Measurements from ENCODE around the gene TFEB. TPM values are rescaled to one million over a fixed set of nuclear protein-coding genes. Genes with fewer than 3 reads are reported as not detected.

The TFEB gene
- polyA plus RNA-seq, 4 donors, result 11.5 to 153 (median 27.1) TPM

- WGBS, 3 donors, result 84 to 95% (median 92%) methylated on average over 9 of the region's 9 CpGs
- H3K4me3 ChIP-seq (ENCODE audit: low read depth in 1 of 3, low read length in 3 of 3), result no peak overlapping the region
- peaks cover 3 to 60% (median 6%) of the 10 kb centered on the region in 3 donors for H3K27me3 ChIP-seq (ENCODE audit: control insufficient read depth in 3 of 3, insufficient read depth in 3 of 3, low read length in 3 of 3)
- no peak for DNase-seq
- no peak for FAIRE-seq
- no peak overlapping the region for H3K27ac ChIP-seq (ENCODE audit: low read depth in 1 of 3, low read length in 2 of 3)
- H3K36me3 ChIP-seq (ENCODE audit: control insufficient read depth in 3 of 3, insufficient read depth in 2 of 3, low read depth in 1 of 3, low read length in 3 of 3), result peaks cover 0 to 15% (median 0%) of the 10 kb centered on the region in 3 donors
- peaks cover 0 to 19% (median 0%) of the 10 kb centered on the region in 3 donors for H3K4me1 ChIP-seq (ENCODE audit: control insufficient read depth in 3 of 3, insufficient read depth in 2 of 3, low read depth in 1 of 3, low read length in 2 of 3)
- no peaks in the 10 kb centered on the region for H3K9me3 ChIP-seq (ENCODE audit: control insufficient read depth in 2 of 2, insufficient read depth in 1 of 2, low read depth in 1 of 2, low read length in 1 of 2)
Observed at GRCh38 chr6:41641352-41641925, 94.0 kb downstream of the TFEB start.

- H3K4me3 ChIP-seq (ENCODE audit: low read depth in 1 of 3, low read length in 3 of 3), result peak overlapping the region in 1 of 3 donors; percentile 51
- peaks cover 3 to 64% (median 6%) of the 10 kb centered on the region in 3 donors for H3K27me3 ChIP-seq (ENCODE audit: control insufficient read depth in 3 of 3, insufficient read depth in 3 of 3, low read length in 3 of 3)
- FAIRE-seq (no peak), DNase-seq (no peak)
- H3K36me3 ChIP-seq (ENCODE audit: control insufficient read depth in 3 of 3, insufficient read depth in 2 of 3, low read depth in 1 of 3, low read length in 3 of 3), result peaks cover 0 to 11% (median 0%) of the 10 kb centered on the region in 3 donors
- H3K27ac ChIP-seq (ENCODE audit: low read depth in 1 of 3, low read length in 2 of 3), result peak overlapping the region in 1 of 3 donors; percentile 38
- WGBS, 3 donors, result 84 to 92% (median 90%) methylated on average over 7 of the region's 7 CpGs
- H3K9me3 ChIP-seq (ENCODE audit: control insufficient read depth in 2 of 2, insufficient read depth in 1 of 2, low read depth in 1 of 2, low read length in 1 of 2), result no peaks in the 10 kb centered on the region
- H3K4me1 ChIP-seq (ENCODE audit: control insufficient read depth in 3 of 3, insufficient read depth in 2 of 3, low read depth in 1 of 3, low read length in 2 of 3), result peaks cover 0 to 19% (median 0%) of the 10 kb centered on the region in 3 donors
Observed at GRCh38 chr6:41640426-41640825, 95.0 kb downstream of the TFEB start.

GRCh38 chr6:41639809-41640371 lies 95.5 kb downstream of the TFEB start:
- Histone ChIP-seq H3K4me3 (ENCODE audit: low read depth in 1 of 3, low read length in 3 of 3) (peak overlapping the region in 1 of 3 donors; percentile 51), H3K4me1 (ENCODE audit: control insufficient read depth in 3 of 3, insufficient read depth in 2 of 3, low read depth in 1 of 3, low read length in 2 of 3) (peaks cover 0 to 19% (median 0%) of the 10 kb centered on the region in 3 donors), H3K27ac (ENCODE audit: low read depth in 1 of 3, low read length in 2 of 3) (peak overlapping the region in 1 of 3 donors; percentile 60), H3K36me3 (ENCODE audit: control insufficient read depth in 3 of 3, insufficient read depth in 2 of 3, low read depth in 1 of 3, low read length in 3 of 3) (peaks cover 0 to 11% (median 0%) of the 10 kb centered on the region in 3 donors), H3K9me3 (ENCODE audit: control insufficient read depth in 2 of 2, insufficient read depth in 1 of 2, low read depth in 1 of 2, low read length in 1 of 2) (no peaks in the 10 kb centered on the region), H3K27me3 (ENCODE audit: control insufficient read depth in 3 of 3, insufficient read depth in 3 of 3, low read length in 3 of 3) (peaks cover 3 to 66% (median 6%) of the 10 kb centered on the region in 3 donors)
- DNase-seq (peak in 1 of 2 donors; percentile 38), FAIRE-seq (no peak)
- 58 to 67% (median 63%) methylated on average over 7 to 8 of the region's 8 CpGs for WGBS, 3 donors

GRCh38 chr6:41638935-41639808 lies 96.2 kb downstream of the TFEB start:
- WGBS, 3 donors, result 21 to 26% (median 25%) methylated on average over 38 to 40 of the region's 40 CpGs
- H3K9me3 ChIP-seq (ENCODE audit: control insufficient read depth in 2 of 2, insufficient read depth in 1 of 2, low read depth in 1 of 2, low read length in 1 of 2), result no peaks in the 10 kb centered on the region
- peak overlapping the region in 2 of 3 donors; percentile 12 to 60 for H3K27ac ChIP-seq (ENCODE audit: low read depth in 1 of 3, low read length in 2 of 3)
- FAIRE-seq (no peak), DNase-seq (peak in 1 of 2 donors; percentile 56)
- H3K4me3 ChIP-seq (ENCODE audit: low read depth in 1 of 3, low read length in 3 of 3), result peak overlapping the region in 1 of 3 donors; percentile 51
- H3K4me1 ChIP-seq (ENCODE audit: control insufficient read depth in 3 of 3, insufficient read depth in 2 of 3, low read depth in 1 of 3, low read length in 2 of 3), result peaks cover 0 to 19% (median 0%) of the 10 kb centered on the region in 3 donors
- H3K36me3 ChIP-seq (ENCODE audit: control insufficient read depth in 3 of 3, insufficient read depth in 2 of 3, low read depth in 1 of 3, low read length in 3 of 3), result peaks cover 0 to 11% (median 0%) of the 10 kb centered on the region in 3 donors
- H3K27me3 ChIP-seq (ENCODE audit: control insufficient read depth in 3 of 3, insufficient read depth in 3 of 3, low read length in 3 of 3), result peaks cover 3 to 68% (median 6%) of the 10 kb centered on the region in 3 donors

GRCh38 chr6:41638002-41638934 lies 97.1 kb downstream of the TFEB start, which contains the start of gene MDFI:
Gene MDFI, plus strand, starts transcription at chr6:41638468. Its CDS starts 282 bp downstream, at chr6:41638750.
- WGBS, 3 donors, result 2 to 5% (median 4%) methylated on average over 54 to 86 of the region's 86 CpGs
- peak within 1 kb of the TSS; percentile 10 to 51 (median 28) for H3K4me3 ChIP-seq (ENCODE audit: low read depth in 1 of 3, low read length in 3 of 3)
- peak within 1 kb of the TSS in 2 of 3 donors; percentile 12 to 65 for H3K27ac ChIP-seq (ENCODE audit: low read depth in 1 of 3, low read length in 2 of 3)
- DNase-seq (peak in 1 of 2 donors; percentile 41), FAIRE-seq (no peak)
- peaks cover 0 to 11% (median 0%) of the 10 kb centered on the region in 3 donors for H3K36me3 ChIP-seq (ENCODE audit: control insufficient read depth in 3 of 3, insufficient read depth in 2 of 3, low read depth in 1 of 3, low read length in 3 of 3)
- H3K27me3 ChIP-seq (ENCODE audit: control insufficient read depth in 3 of 3, insufficient read depth in 3 of 3, low read length in 3 of 3), result peaks cover 3 to 64% (median 6%) of the 10 kb centered on the region in 3 donors
- no peaks in the 10 kb centered on the region for H3K9me3 ChIP-seq (ENCODE audit: control insufficient read depth in 2 of 2, insufficient read depth in 1 of 2, low read depth in 1 of 2, low read length in 1 of 2)
- H3K4me1 ChIP-seq (ENCODE audit: control insufficient read depth in 3 of 3, insufficient read depth in 2 of 3, low read depth in 1 of 3, low read length in 2 of 3), result peaks cover 0 to 19% (median 0%) of the 10 kb centered on the region in 3 donors

- Histone ChIP-seq H3K4me1 (ENCODE audit: control insufficient read depth in 3 of 3, insufficient read depth in 2 of 3, low read depth in 1 of 3, low read length in 2 of 3) (peaks cover 0 to 17% (median 0%) of the 10 kb centered on the region in 3 donors), H3K27me3 (ENCODE audit: control insufficient read depth in 3 of 3, insufficient read depth in 3 of 3, low read length in 3 of 3) (peaks cover 3 to 70% (median 6%) of the 10 kb centered on the region in 3 donors), H3K4me3 (ENCODE audit: low read depth in 1 of 3, low read length in 3 of 3) (peak overlapping the region; percentile 1 to 51 (median 31)), H3K27ac (ENCODE audit: low read depth in 1 of 3, low read length in 2 of 3) (peak overlapping the region in 1 of 3 donors; percentile 65), H3K9me3 (ENCODE audit: control insufficient read depth in 2 of 2, insufficient read depth in 1 of 2, low read depth in 1 of 2, low read length in 1 of 2) (no peaks in the 10 kb centered on the region), H3K36me3 (ENCODE audit: control insufficient read depth in 3 of 3, insufficient read depth in 2 of 3, low read depth in 1 of 3, low read length in 3 of 3) (peaks cover 0 to 11% (median 0%) of the 10 kb centered on the region in 3 donors)
- DNase-seq, result peak in 1 of 2 donors; percentile 39
- WGBS, 3 donors, result 4 to 13% (median 9%) methylated on average over 39 to 54 of the region's 54 CpGs
- no peak for FAIRE-seq
Observed at GRCh38 chr6:41637194-41638001, 98.0 kb downstream of the TFEB start.

GRCh38 chr6:41636833-41637193 lies 98.6 kb downstream of the TFEB start:
- FAIRE-seq, result no peak

More at GRCh38 chr6:41636833-41637193, 98.6 kb downstream of the TFEB start:
- 14 to 32% (median 30%) methylated on average over 25 to 31 of the region's 31 CpGs for WGBS, 3 donors
- H3K9me3 ChIP-seq (ENCODE audit: control insufficient read depth in 2 of 2, insufficient read depth in 1 of 2, low read depth in 1 of 2, low read length in 1 of 2), result no peaks in the 10 kb centered on the region
- peaks cover 0 to 7% (median 0%) of the 10 kb centered on the region in 3 donors for H3K36me3 ChIP-seq (ENCODE audit: control insufficient read depth in 3 of 3, insufficient read depth in 2 of 3, low read depth in 1 of 3, low read length in 3 of 3)
- peak; percentile 71 to 75 for DNase-seq
- peaks cover 3 to 72% (median 6%) of the 10 kb centered on the region in 3 donors for H3K27me3 ChIP-seq (ENCODE audit: control insufficient read depth in 3 of 3, insufficient read depth in 3 of 3, low read length in 3 of 3)
- H3K4me3 ChIP-seq (ENCODE audit: low read depth in 1 of 3, low read length in 3 of 3), result peak overlapping the region; percentile 1 to 51 (median 31)
- H3K27ac ChIP-seq (ENCODE audit: low read depth in 1 of 3, low read length in 2 of 3), result no peak overlapping the region
- H3K4me1 ChIP-seq (ENCODE audit: control insufficient read depth in 3 of 3, insufficient read depth in 2 of 3, low read depth in 1 of 3, low read length in 2 of 3), result peaks cover 0 to 13% (median 0%) of the 10 kb centered on the region in 3 donors
